Measurements from ENCODE around the gene RASGRF1.

The RASGRF1 gene

DNA sequence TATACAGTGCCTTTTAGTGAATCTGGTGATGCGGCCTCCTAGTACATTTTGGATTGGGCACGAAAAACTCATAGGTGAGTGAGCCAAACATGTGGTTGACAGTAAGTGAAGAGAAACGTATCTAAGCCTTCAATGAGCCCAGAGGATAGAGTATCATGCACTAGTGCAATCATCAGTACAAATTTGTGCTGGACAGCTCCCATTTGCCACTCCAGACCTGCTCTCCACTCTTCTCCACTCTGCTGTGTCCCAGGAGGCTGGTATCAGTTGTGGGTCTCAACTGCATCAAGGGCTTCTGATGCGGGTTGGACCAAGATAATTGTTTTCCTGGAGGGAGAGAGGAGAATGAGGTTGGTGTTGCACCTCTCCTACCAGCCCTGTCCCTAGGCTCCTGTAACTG lies 9.1 kb upstream of the RASGRF1 start:
- no peak for DNase-seq

DNA sequence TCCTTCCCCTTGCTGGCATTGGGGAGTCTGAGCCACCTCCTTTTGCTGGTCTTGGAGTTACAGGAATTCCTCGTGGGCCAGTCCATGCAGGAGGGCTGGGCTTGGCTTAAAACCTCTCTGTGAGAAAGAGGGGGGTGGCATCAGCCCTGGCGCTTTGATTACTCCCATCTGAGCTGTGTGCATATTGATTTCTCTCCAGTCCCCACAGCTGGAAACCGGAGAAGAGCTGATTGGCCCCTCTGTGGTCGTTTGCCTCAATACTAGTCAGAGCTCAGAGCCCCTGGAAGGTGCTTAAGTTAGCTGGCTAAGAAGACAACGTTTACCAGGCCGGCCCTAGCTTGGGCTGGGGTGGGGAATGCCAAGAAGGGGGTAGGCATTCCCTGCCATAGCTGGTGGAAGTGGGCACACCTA lies 4.0 kb upstream of the RASGRF1 start:
- DNase-seq: no peak

GRCh38 chr15:79093352-79093935 lies 2.9 kb upstream of the RASGRF1 start:
- DNase-seq: no peak

DNA sequence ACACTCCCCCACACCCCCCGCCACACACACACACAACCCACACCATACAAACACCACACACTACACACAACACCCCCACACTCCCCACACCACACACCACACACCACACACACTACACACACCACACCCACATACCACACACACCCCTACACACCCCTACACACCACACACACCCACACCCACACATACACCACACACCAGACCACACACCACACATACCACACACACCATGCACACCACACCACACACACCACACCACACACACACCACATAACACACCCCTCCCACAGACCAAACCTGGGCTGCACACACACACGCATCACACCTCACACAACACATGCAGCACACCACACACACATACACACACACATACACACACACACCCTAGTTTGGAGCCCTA lies 1.8 kb upstream of the RASGRF1 start:
- no peak for DNase-seq

DNA sequence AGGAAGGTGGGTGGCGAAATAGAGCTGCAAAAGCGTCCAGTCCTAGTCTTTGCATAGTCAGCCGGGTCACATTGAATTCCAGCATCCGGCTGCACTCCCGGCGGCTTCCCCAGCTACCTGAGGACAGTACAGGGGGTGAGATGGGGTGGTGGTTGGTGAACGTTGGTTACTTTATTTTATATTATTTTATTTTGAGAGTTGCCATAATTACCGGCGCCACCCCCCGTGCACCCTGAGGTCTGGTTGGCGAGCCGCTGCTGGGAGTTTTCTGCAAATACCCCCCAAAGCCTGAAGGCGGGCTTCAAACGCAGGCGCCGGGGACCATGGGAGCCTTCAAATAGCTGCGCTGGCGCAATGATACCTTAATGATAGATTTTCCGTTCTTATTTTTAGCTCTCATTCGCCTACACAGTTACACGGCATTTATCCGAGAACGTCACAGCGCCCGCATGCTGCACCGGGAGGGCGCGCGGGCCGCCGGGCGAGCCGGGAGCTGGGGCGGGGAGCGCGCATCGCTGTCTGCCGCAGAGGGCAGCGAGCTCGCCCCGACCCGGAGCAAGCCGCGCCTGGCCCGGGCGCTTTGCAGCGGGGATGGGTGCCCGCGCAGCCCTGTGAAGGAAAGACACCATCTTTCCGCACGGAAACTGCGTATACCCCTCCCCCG lies 756 bp upstream of the RASGRF1 start:
- DNase-seq: no peak

DNA sequence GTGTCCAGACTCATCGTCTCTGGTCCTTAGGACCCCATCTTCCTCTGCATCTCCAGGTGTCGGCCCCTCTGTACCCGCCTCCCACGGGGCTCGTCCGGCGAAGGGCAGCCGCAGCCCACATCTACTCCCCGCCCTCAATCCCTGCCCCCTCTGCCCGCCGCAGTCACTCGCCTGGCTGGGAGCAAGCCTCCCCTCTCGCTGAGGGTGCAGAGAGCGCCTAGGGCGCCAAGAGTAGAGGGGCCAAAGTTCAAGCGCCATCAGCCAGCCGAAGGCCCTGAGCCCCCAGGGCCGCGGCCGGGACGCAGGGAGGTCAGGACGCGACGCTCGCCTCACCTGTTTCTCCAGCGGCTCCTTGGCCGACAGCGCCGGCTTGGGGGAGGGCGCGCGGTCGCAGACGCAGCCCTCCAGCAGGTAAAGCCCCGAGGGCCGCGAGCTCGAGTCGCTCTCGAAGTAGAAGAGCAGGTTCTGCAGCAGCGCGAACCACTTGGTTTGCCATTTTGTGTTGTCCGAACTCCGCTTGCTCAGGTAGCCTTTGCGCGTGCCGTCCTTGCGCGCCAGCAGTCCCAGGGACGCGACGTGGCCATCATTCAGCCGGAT lies 592 bp downstream of the RASGRF1 start:
- no peak for DNase-seq

GRCh38 chr15:79089331-79089889 lies 1.2 kb downstream of the RASGRF1 start:
- DNase-seq: no peak

DNA sequence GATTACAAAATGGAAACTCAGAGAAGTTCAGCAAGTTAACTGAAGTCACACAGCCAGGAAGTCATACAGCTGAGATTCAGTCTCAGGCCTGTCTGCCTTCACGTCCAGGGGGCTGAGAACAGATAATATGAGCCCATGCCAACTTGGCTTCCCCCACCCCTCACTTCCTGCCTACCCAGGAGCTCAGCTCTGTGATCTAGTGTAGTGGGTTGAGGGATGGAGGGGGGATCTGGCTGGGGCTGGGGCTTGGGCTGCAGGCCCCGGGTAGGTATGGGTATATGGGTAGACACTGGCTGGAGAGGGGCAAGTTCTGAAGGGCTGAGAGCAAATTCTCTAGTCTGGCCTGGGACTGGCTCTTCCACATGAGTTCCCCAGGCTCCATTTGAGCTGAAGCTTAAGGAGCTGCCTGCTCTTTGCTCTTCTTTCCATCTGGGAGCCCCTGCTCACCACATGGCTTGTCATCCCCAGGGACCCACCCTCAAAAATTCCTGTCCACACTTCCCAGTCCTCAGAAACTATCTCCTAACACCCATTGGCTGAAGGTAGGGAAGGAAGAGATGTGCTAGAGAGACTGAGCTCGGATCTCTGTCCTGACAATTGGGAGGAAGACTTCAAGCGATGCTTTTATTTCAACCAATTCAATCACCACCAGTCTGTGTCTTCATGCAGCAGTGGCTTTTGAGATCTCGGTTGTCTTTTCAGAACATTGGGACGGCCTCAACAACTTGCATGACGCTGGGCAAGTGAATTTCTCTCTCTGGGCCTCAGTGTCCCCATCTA lies 2.0 kb downstream of the RASGRF1 start:
- DNase-seq: no peak

DNA sequence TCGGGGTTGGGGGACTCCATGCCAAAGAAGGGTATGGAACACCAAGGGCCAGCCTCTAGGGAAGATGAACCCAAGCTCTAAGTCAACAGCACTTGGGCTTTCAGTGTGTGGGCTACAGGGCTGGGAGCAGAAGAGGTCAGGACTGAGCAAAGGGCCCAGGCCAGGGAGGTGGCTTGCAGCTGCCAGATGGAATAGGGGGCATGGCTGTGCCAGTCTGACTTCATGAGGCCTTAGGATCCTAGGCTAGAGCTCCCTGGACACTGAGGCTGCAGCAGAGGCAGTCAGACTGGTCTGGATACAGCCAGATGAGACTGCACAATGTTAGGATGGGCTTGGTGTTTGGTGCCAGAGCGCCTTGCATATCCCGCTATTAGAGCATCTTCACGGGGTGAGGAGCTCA lies 3.8 kb downstream of the RASGRF1 start:
- no peak for DNase-seq

GRCh38 chr15:79084308-79084968 lies 6.1 kb downstream of the RASGRF1 start:
- no peak for DNase-seq

GRCh38 chr15:79083154-79083553 lies 7.4 kb downstream of the RASGRF1 start:
- DNase-seq: no peak

- no peak for DNase-seq
These were observed 8.1 kb downstream of the RASGRF1 start for GRCh38 chr15:79082363-79083070.

DNA sequence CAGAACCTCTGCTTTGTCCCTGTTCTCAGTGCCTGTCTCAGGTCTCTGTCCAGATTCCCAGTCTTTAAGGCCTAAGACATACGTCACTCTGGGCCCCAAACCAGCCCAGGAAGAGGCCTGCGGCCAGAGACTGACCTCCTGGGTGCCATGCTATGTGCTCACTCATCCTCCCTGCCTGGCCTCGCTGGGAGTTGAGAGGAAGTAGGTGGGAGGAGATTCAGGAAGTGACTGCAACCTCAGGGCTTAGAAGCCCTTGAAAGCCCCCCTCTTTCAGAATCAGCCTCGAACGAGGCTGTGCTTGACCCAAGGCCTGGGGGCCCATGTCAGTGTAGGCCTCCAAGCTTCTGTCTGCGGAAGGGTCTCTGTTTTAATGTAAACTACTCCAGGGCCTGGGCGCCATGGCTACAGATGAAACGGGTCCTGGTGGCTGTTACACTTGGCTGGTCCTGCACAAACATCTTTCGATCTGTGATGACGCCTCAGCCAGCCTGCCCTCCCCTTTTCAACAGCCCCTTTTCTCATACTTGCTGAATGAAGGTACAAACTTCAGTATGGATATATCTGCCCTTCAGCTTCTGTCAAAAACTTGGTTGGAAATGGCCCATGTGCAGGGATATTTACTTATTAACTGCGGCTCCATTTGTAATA lies 11.7 kb downstream of the RASGRF1 start:
- DNase-seq: no peak

DNA sequence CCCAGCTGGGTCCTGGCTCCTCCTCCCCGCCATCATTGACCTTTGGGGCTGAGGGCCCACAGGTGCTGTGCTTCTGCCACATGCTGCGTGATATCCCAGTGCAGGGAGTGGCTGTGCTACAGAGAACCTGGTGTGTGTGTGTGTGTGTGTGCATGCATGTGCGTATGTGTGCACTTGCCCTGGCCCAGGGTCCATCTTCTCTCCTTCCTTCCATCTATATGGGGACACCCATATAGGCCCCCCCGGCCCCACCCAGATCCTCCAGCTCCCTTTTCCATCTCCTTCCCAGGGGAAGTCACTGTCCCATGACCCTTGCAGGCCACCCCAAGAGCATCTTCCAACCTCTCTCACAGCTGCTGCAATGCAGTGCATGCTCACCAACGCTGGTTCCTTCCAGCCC lies 12.6 kb downstream of the RASGRF1 start:
- DNase-seq: no peak

- DNase-seq: no peak
These were observed 13.9 kb downstream of the RASGRF1 start for GRCh38 chr15:79076661-79077060.

- DNase-seq: no peak
These were observed 15.3 kb downstream of the RASGRF1 start for GRCh38 chr15:79075256-79075655.

DNA sequence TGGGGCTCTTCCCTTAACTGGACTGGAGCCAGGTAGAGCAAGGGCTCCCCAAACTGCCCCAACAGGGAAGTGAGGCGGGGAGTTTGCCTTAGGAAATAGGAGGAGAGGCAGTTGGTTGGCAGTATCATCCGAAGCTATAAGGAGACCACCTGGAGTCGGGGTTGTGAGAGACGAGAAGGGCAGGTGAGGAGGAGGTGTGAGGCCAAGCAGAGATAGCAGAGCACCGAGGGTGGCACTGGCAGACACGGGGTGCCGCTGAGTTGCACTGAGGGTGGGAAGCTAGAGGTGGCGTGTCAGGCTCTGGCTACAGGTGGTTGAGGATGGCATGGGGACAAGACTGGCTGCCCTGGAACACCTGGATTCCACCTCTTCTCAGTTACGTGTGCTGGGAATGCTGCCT lies 17.2 kb downstream of the RASGRF1 start:
- no peak for DNase-seq

GRCh38 chr15:79071901-79072300 lies 18.7 kb downstream of the RASGRF1 start:
- no peak for DNase-seq

GRCh38 chr15:79068790-79069189 lies 21.8 kb downstream of the RASGRF1 start:
- no peak for DNase-seq

DNA sequence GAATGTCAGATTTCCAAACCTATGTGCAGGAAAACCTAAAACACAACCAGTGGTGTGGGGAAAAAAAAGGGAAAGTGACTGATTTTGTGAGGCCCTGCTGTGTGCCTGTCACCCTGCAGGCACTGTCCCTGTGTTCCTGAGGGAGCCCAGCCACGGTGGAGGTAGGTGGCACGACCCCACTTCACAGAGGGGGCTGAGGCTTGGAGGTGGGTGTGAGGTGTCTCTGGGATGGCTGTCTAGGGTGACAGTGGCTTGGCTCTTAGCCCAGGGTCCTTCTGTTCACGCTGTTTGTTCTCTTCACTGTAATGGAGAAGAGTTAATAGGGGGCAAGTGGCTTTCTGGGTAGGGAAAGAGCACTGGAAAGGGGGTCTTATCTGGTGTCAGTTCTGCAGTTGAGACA lies 22.6 kb downstream of the RASGRF1 start:
- no peak for DNase-seq

DNA sequence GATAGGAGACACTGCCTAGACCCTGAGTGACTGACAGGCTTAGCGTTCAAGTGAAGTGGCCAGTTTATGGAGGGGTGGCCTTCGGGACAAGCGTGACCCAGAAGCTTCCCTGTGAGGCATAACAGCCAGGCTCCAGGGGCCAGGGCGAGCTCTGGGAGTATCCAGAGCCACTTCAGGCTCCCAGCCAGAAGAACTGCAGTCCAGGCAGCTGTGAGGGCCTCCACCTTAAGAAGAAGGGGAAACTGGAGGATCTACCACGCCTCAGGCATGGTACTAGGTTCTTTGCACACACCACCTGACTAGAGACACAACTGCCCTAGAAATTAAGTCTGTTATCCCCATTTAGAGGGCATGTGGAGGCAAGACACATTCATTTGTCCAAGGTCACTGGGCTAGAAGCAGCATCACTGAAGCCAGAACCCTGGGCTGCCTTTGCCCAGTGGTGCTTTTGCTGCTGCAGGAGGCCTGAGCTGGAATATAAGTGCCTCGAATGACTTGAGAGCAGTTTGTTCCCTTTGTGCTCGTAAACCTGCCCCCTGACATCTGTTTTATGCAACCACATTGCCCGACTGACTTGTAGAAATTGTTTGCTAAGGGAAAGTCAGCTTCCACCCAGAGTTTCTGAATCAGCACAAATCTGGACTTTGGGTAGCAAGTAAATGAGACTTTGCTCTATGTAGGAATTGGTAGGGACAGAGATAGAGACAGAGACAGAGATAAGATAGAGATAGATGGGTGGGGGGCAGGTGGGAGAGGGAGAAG lies 23.3 kb downstream of the RASGRF1 start:
- no peak for DNase-seq
